Testis (tissue), 3 donors: ENCODE data around the gene ADK. TPM values are rescaled to one million over a fixed set of nuclear protein-coding genes. Genes with fewer than 3 reads are reported as not detected.

Experiments used
- DNase-seq: peaks from one replicate; pipeline ENCODE4 v3.0.0-alpha.2; 2019
- H3K27ac ChIP-seq, 2 donors: fragments of 200-600 bp; sonication (generic); one replicate each; pipeline ENCODE4 v1.5.1; 2019
- H3K27me3 ChIP-seq: fragments of 200-600 bp; sonication (generic); one replicate; pipeline ENCODE4 v1.5.1; 2019
- H3K36me3 ChIP-seq: fragments of 200-600 bp; sonication (generic); one replicate; pipeline ENCODE4 v1.5.1; 2017; ENCODE audit warnings: low read depth; ENCODE audit errors: missing control alignments
- H3K4me1 ChIP-seq: fragments of 200-600 bp; sonication (generic); one replicate; pipeline ENCODE4 v1.5.1; 2019
- H3K4me3 ChIP-seq, 2 donors: fragments of 200-600 bp; sonication (generic); one replicate each; pipeline ENCODE4 v1.5.1; 2017 to 2019
- H3K9me3 ChIP-seq: fragments of 200-600 bp; sonication (generic); one replicate; pipeline ENCODE4 v1.5.1; 2017
- POLR2A ChIP-seq: fragments of 450-650 bp; IDR thresholded peaks from one replicate; pipeline ENCODE4 v1.6.1; 2017; ENCODE audit warnings: antibody characterized with exemption, mild to moderate bottlenecking, moderate library complexity
- WGBS, 2 donors: methylation state at CpG; one replicate each; pipeline ENCODE4 v1.1.5; 2018; 5-methylcytosine and 5-hydroxymethylcytosine counted together
- intact Hi-C: fragments of 100-400 bp; cut with DNase I; formaldehyde crosslinking; loops from one replicate; pipeline ENCODE4 v1.15.1; 2023; ENCODE audit warnings: low total_unique reads
- polyA plus RNA-seq: library from polyadenylated mRNA; stranded (reverse); fragments of 350-450 nt; fragmentation: Illumina TruSeq; extraction: RNeasy Lipid Tissue Mini Kit (QIAGEN cat#74804); gene quantifications from one replicate; pipeline ENCODE4 v1.2.3, GENCODE V29; 2014; ENCODE audit warnings: low read depth, low replicate concordance; ENCODE audit not compliant: insufficient read depth
- total RNA-seq, 2 donors: library from RNA; depleted of rRNA; stranded (reverse); fragments of >200 nt; gene quantifications; one replicate each; pipeline ENCODE4 v1.2.3, GENCODE V29; 2016
- TF ChIP-seq, protein P1 (sequence below), 3 experiments: fragments of 450-650 bp in 2 of 3; fragments of 200-600 bp in 1 of 3; sonication (generic) in 1 of 3; IDR thresholded peaks; one replicate each; pipeline ENCODE4 v1.5.1; 2016 to 2019; ENCODE audit warnings: antibody characterized with exemption in 3 of 3, mild to moderate bottlenecking in 2 of 3, moderate library complexity in 1 of 3

Gene ADK
- total and polyA plus RNA-seq, 3 donors from 2014 or later: 23.3 to 61.8 (median 55.3) TPM

DNA sequence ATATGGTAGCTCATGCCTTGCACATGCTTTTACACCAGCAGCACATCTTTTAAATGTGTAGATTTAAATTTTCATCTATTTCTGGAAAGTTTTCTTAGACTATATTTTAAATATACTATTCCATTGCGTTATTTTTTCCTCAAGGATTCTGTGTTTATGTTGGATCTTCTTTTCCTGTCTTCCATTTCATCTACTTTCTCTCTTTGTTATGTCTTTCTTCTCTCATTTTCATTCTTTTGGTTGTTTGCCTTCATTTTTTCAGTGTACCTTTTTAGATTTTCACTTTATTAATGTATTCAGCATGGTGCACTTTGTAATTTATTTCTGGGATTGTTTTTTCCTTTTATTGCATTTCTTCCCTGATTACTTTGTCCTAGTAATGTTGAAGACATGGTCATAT lies 329.8 kb downstream of the ADK start:
- H3K4me1 ChIP-seq: no peaks in the 10 kb centered on the region
- 98 to 100% methylated on average over 1 of the region's 1 CpG for WGBS, 2 donors
- H3K4me3 ChIP-seq: no peak overlapping the region
- intact Hi-C loops: no loop called here
- H3K36me3 ChIP-seq: no peaks in the 10 kb centered on the region
- no peaks in the 10 kb centered on the region for H3K27me3 ChIP-seq
- H3K9me3 ChIP-seq: no peaks in the 10 kb centered on the region
- DNase-seq: no peak
- TF ChIP-seq POLR2A: no peak
- TF ChIP-seq, protein P1, sequence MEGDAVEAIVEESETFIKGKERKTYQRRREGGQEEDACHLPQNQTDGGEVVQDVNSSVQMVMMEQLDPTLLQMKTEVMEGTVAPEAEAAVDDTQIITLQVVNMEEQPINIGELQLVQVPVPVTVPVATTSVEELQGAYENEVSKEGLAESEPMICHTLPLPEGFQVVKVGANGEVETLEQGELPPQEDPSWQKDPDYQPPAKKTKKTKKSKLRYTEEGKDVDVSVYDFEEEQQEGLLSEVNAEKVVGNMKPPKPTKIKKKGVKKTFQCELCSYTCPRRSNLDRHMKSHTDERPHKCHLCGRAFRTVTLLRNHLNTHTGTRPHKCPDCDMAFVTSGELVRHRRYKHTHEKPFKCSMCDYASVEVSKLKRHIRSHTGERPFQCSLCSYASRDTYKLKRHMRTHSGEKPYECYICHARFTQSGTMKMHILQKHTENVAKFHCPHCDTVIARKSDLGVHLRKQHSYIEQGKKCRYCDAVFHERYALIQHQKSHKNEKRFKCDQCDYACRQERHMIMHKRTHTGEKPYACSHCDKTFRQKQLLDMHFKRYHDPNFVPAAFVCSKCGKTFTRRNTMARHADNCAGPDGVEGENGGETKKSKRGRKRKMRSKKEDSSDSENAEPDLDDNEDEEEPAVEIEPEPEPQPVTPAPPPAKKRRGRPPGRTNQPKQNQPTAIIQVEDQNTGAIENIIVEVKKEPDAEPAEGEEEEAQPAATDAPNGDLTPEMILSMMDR (IDR thresholded peaks at IDR 0.05): no peak
- H3K27ac ChIP-seq: no peak overlapping the region

DNA sequence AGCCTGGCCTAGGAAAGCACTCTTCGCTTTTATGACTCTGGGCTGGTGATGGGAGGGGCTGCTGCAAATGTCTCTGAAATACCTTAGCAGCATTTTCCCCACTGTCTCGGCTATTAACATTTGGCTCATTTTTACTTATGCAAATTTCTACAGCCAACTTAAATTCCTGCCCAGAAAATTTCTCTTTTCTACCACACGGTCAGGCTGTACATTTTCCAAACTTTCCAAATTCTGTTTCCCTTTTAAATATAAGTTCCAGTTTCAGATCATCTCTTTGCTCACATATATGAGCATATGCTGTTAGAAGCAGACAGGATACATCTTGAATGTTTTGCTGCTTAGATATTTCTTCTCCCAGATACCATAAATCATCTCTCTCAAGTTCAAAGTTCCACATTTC lies 332.3 kb downstream of the ADK start:
- 92 to 96% methylated on average over 3 of the region's 3 CpGs for WGBS, 2 donors
- intact Hi-C loops: no loop called here
- DNase-seq: no peak

GRCh38 chr10:74485283-74485682 lies 334.3 kb downstream of the ADK start:
- intact Hi-C loops: no loop called here
- no peak for TF ChIP-seq POLR2A
- TF ChIP-seq, protein P1 (IDR thresholded peaks at IDR 0.05): no peak
- no peaks in the 10 kb centered on the region for H3K36me3 ChIP-seq
- H3K27ac ChIP-seq: no peak overlapping the region
- no peaks in the 10 kb centered on the region for H3K27me3 ChIP-seq
- peaks cover 7% of the 10 kb centered on the region for H3K4me1 ChIP-seq
- DNase-seq: no peak
- H3K4me3 ChIP-seq: no peak overlapping the region
- no peaks in the 10 kb centered on the region for H3K9me3 ChIP-seq
- WGBS, 2 donors: 88 to 96% methylated on average over 2 of the region's 2 CpGs

More for the DNA sequence above, 332.3 kb downstream of the ADK start:
- no peaks in the 10 kb centered on the region for H3K9me3 ChIP-seq
- H3K27me3 ChIP-seq: no peaks in the 10 kb centered on the region
- no peak overlapping the region for H3K27ac ChIP-seq
- peaks cover 7% of the 10 kb centered on the region for H3K4me1 ChIP-seq
- TF ChIP-seq, protein P1 (IDR thresholded peaks at IDR 0.05): no peak
- no peak for TF ChIP-seq POLR2A
- H3K4me3 ChIP-seq: no peak overlapping the region
- H3K36me3 ChIP-seq: no peaks in the 10 kb centered on the region

DNA sequence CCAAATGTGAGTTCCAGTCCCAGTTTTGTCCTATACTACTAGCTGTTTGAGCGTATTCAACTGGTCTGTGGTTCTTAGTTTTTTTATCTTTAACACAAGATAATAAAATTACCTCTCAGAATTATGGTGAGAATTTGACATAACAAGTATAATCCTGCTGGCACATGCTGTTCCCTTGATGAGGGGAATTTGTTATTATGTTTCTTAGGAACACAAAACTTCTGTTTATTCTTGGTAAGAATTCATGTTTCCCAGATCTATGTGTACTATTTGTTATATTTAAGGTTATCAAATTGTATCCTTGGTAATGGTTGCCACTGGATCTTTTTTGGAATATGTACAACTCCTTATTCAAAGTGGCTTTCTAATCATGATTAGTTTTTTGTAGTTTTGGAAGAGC lies 335.6 kb downstream of the ADK start:
- peaks cover 7% of the 10 kb centered on the region for H3K4me1 ChIP-seq
- no peak for DNase-seq
- no peaks in the 10 kb centered on the region for H3K27me3 ChIP-seq
- intact Hi-C loops: no loop called here
- WGBS, 2 donors: 33 to 50% methylated on average over 1 of the region's 1 CpG
- no peak overlapping the region for H3K4me3 ChIP-seq
- H3K9me3 ChIP-seq: no peaks in the 10 kb centered on the region
- no peaks in the 10 kb centered on the region for H3K36me3 ChIP-seq
- peak overlapping the region in 1 of 2 donors; percentile 9 for H3K27ac ChIP-seq
- TF ChIP-seq, protein P1 (IDR thresholded peaks at IDR 0.05): no peak
- no peak for TF ChIP-seq POLR2A

DNA sequence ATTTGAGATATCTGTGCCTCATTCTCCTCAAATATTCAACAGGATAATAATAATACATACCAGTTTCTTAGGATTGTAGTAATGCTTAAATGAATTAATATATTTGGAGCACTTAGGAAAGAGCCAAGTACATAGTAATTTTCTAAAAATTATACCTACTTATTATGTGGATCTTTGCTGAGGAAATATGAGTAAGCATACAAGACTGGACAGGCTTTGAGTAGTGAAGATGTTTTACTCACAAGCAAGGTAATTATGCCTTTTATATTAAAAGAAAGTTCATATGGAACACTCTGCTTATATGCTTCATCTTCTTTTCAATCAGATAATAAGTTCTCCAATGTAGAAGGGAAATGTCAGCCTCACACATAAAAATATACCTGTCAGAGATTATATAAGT lies 337.9 kb downstream of the ADK start:
- no peak for DNase-seq
- no peaks in the 10 kb centered on the region for H3K36me3 ChIP-seq
- H3K27ac ChIP-seq: no peak overlapping the region
- intact Hi-C loops: no loop called here
- TF ChIP-seq POLR2A: no peak
- H3K4me3 ChIP-seq: no peak overlapping the region
- no peaks in the 10 kb centered on the region for H3K9me3 ChIP-seq
- H3K27me3 ChIP-seq: no peaks in the 10 kb centered on the region
- H3K4me1 ChIP-seq: peaks cover 7% of the 10 kb centered on the region
